HEK293 (cell line): ENCODE results near the gene SMURF2.
A peak's percentile ranks its signal among the peaks of the same experiment; 100 is the strongest.
"Not testable (repeated sequence)": the region's sequence is repeated elsewhere in the genome, so short reads cannot be mapped to it uniquely, and the experiment has no call there.

Experiments used
- CTCF ChIA-PET: fragments of 350-600 bp; formaldehyde crosslinking; extraction: SDS; loops from one replicate; lab custom pipeline; 2021; ENCODE audit warnings: antibody characterized with exemption; lab: Yijun Ruan, JAX
- POLR2A ChIA-PET: fragments of 300-600 bp; formaldehyde crosslinking; extraction: SDS; loops from one replicate; lab custom pipeline; 2020; ENCODE audit warnings: antibody characterized with exemption, inconsistent platforms; lab: Yijun Ruan, JAX
- H3K27ac ChIP-seq: fragments of 200-500 bp; sonication (Bioruptor generic); 2 replicates; pipeline ENCODE4 v1.5.1; 2014; ENCODE audit warnings: low read depth, low read length, control low read depth, inconsistent platforms; ENCODE audit errors: extremely low read depth
- H3K36me3 ChIP-seq, 2 experiments: fragments of 200-500 bp in 1 of 2; sonication (Bioruptor generic) in 1 of 2; 1 replicate in 1 of 2; 2 replicates in 1 of 2; pipeline ENCODE4 v1.5.1; 2014 to 2017; ENCODE audit warnings: inconsistent platforms in 2 of 2, low read length in 2 of 2; ENCODE audit not compliant: control insufficient read depth in 2 of 2, insufficient read depth in 1 of 2
- H3K4me1 ChIP-seq: fragments of 200-500 bp; sonication (Bioruptor generic); 2 replicates; pipeline ENCODE4 v1.5.1; 2014; ENCODE audit warnings: mild to moderate bottlenecking, low read length, inconsistent platforms; ENCODE audit not compliant: control insufficient read depth, insufficient read depth
- H3K4me3 ChIP-seq: 2 replicates; pipeline ENCODE4 v1.5.1; 2011; ENCODE audit warnings: low read depth, mild to moderate bottlenecking, control low read depth, low read length, moderate library complexity
- H3K9me3 ChIP-seq: fragments of 200-500 bp; sonication (Bioruptor generic); 2 replicates; pipeline ENCODE4 v1.5.1; 2014; ENCODE audit warnings: low read depth, low read length, inconsistent platforms; ENCODE audit not compliant: control insufficient read depth, insufficient read depth
- GLIS1 ChIP-seq: fragments of 450-650 bp; formaldehyde crosslinking; IDR thresholded peaks from 2 replicates; pipeline ENCODE4 v1.5.1; 2016; ENCODE audit warnings: missing biosample characterization, missing genetic modification characterization
- HOXC10 ChIP-seq: sonication (generic); formaldehyde crosslinking; IDR thresholded peaks from 2 replicates; pipeline ENCODE4 v1.8.1; 2023; ENCODE audit warnings: mild to moderate bottlenecking, missing genetic modification reagents
- SP3 ChIP-seq: fragments of 450-650 bp; formaldehyde crosslinking; IDR thresholded peaks from 2 replicates; pipeline ENCODE4 v1.5.1; 2016; ENCODE audit warnings: missing biosample characterization, missing genetic modification characterization
- SP7 ChIP-seq: fragments of 450-650 bp; formaldehyde crosslinking; IDR thresholded peaks from 2 replicates; pipeline ENCODE4 v1.5.1; 2016; ENCODE audit warnings: missing biosample characterization, missing genetic modification characterization
- ZBTB17 ChIP-seq: fragments of 450-650 bp; formaldehyde crosslinking; IDR thresholded peaks from 2 replicates; pipeline ENCODE4 v1.5.1; 2016; ENCODE audit warnings: missing biosample characterization, missing genetic modification characterization
- ZBTB7A ChIP-seq: fragments of 450-650 bp; formaldehyde crosslinking; IDR thresholded peaks from 2 replicates; pipeline ENCODE4 v1.5.1; 2016; ENCODE audit warnings: low read depth, missing biosample characterization, missing genetic modification characterization
- ZFP37 ChIP-seq: fragments of 450-650 bp; formaldehyde crosslinking; IDR thresholded peaks from 2 replicates; pipeline ENCODE4 v1.5.1; 2016; ENCODE audit warnings: missing biosample characterization, missing genetic modification characterization
- ZIC2 ChIP-seq: fragments of 450-650 bp; formaldehyde crosslinking; IDR thresholded peaks from 2 replicates; pipeline ENCODE4 v1.5.1; 2016; ENCODE audit warnings: missing biosample characterization, missing genetic modification characterization
- ZNF10 ChIP-seq: fragments of 450-650 bp; formaldehyde crosslinking; IDR thresholded peaks from 2 replicates; pipeline ENCODE4 v1.5.1; 2017; ENCODE audit warnings: missing biosample characterization, missing genetic modification characterization
- ZNF133 ChIP-seq: fragments of 450-650 bp; formaldehyde crosslinking; IDR thresholded peaks from 2 replicates; pipeline ENCODE4 v1.5.1; 2016; ENCODE audit warnings: missing biosample characterization, missing genetic modification characterization
- ZNF184 ChIP-seq: fragments of 450-650 bp; IDR thresholded peaks from 2 replicates; pipeline ENCODE4 v1.5.1; 2018; ENCODE audit warnings: missing biosample characterization, mild to moderate bottlenecking, missing genetic modification characterization
- ZNF2 ChIP-seq: fragments of 450-650 bp; formaldehyde crosslinking; IDR thresholded peaks from 2 replicates; pipeline ENCODE4 v1.5.1; 2016; ENCODE audit warnings: missing biosample characterization, missing genetic modification characterization
- ZNF202 ChIP-seq: fragments of 450-650 bp; formaldehyde crosslinking; IDR thresholded peaks from 2 replicates; pipeline ENCODE4 v1.5.1; 2016; ENCODE audit warnings: missing biosample characterization, missing genetic modification characterization, borderline replicate concordance
- ZNF221 ChIP-seq: fragments of 450-650 bp; formaldehyde crosslinking; IDR thresholded peaks from 2 replicates; pipeline ENCODE4 v1.5.1; 2017; ENCODE audit warnings: missing biosample characterization, missing genetic modification characterization, borderline replicate concordance
- ZNF23 ChIP-seq: fragments of 450-650 bp; formaldehyde crosslinking; IDR thresholded peaks from 2 replicates; pipeline ENCODE4 v1.5.1; 2016; ENCODE audit warnings: missing biosample characterization, missing genetic modification characterization, borderline replicate concordance
- ZNF274 ChIP-seq, 2 experiments: fragments of 200-500 bp in 1 of 2; fragments of 450-650 bp in 1 of 2; sonication (Bioruptor generic) in 1 of 2; formaldehyde crosslinking in 1 of 2; IDR thresholded peaks; 2 replicates each; pipeline versions ENCODE4 v1.5.1 to v1.6.1; 2014 to 2016; ENCODE audit warnings: borderline replicate concordance in 1 of 2, inconsistent platforms in 1 of 2, low read length in 1 of 2, missing biosample characterization in 1 of 2, missing genetic modification characterization in 1 of 2
- ZNF514 ChIP-seq: fragments of 450-650 bp; formaldehyde crosslinking; IDR thresholded peaks from 2 replicates; pipeline ENCODE4 v1.5.1; 2016; ENCODE audit warnings: missing biosample characterization, missing genetic modification characterization
- ZNF561 ChIP-seq: fragments of 450-650 bp; IDR thresholded peaks from 2 replicates; pipeline ENCODE4 v1.5.1; 2018; ENCODE audit warnings: missing biosample characterization, missing genetic modification characterization, borderline replicate concordance
- ZNF621 ChIP-seq: fragments of 450-650 bp; formaldehyde crosslinking; IDR thresholded peaks from 2 replicates; pipeline ENCODE4 v1.5.1; 2017; ENCODE audit warnings: missing biosample characterization, missing genetic modification characterization
- ZNF707 ChIP-seq: fragments of 450-650 bp; formaldehyde crosslinking; IDR thresholded peaks from 2 replicates; pipeline ENCODE4 v1.5.1; 2016; ENCODE audit warnings: missing biosample characterization, missing genetic modification characterization
- ZNF768 ChIP-seq: fragments of 450-650 bp; formaldehyde crosslinking; IDR thresholded peaks from 2 replicates; pipeline ENCODE4 v1.5.1; 2018; ENCODE audit warnings: missing biosample characterization, mild to moderate bottlenecking, missing genetic modification characterization
- ZXDB ChIP-seq: fragments of 450-650 bp; formaldehyde crosslinking; IDR thresholded peaks from 2 replicates; pipeline ENCODE4 v1.5.1; 2016; ENCODE audit warnings: missing biosample characterization, missing genetic modification characterization
- TF ChIP-seq, protein P1 (sequence below): fragments of 450-650 bp; formaldehyde crosslinking; IDR thresholded peaks from 2 replicates; pipeline ENCODE4 v1.5.1; 2016; ENCODE audit warnings: missing biosample characterization, missing genetic modification characterization
- TF ChIP-seq, protein P2 (sequence below): fragments of 450-650 bp; formaldehyde crosslinking; IDR thresholded peaks from 2 replicates; pipeline ENCODE4 v1.5.1; 2016; ENCODE audit warnings: missing biosample characterization, missing genetic modification characterization
- TF ChIP-seq, protein P3 (sequence below): IDR thresholded peaks from 2 replicates; pipeline ENCODE4 v1.6.1; 2011; ENCODE audit warnings: mild to moderate bottlenecking, low read depth, low read length, borderline replicate concordance
- TF ChIP-seq, protein P4 (sequence below): fragments of 450-650 bp; formaldehyde crosslinking; IDR thresholded peaks from 2 replicates; pipeline ENCODE4 v1.5.1; 2016; ENCODE audit warnings: missing biosample characterization, missing genetic modification characterization
- TF ChIP-seq, protein P5 (sequence below): fragments of 450-650 bp; formaldehyde crosslinking; IDR thresholded peaks from 2 replicates; pipeline ENCODE4 v1.5.1; 2017; ENCODE audit warnings: missing biosample characterization, missing genetic modification characterization

Gene SMURF2

DNA sequence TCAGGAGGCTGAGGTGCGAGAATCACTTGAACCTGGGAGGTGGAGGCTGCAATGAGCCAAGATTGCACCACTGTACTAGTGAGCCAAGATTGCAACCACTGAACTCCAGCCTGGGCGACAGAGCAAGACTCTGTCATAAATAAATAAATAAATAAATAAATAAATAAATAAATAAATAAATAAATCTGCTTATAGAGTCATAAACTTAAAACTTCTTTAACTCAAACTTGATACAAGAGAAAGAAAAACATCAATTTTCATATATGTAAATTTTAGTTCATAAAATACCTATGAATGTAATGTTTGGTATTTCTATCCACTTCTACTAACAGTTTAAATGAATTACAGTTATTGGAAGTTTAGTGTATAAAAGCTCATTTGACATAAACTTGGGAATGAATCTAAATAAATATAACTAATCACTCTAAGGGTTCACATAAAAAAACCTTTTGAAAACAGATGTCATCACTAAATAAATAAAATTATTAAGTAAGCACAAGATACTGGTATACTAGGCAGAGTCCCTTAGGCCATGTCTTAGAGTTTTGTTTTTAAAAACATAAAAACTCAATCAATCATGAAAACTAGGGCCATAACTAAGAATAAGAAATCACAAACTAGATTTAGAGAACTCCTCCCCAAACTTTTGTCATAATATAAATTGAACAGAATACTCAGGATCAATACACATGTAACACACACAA lies 54.1 kb downstream of the SMURF2 start (continued):
- TF ChIP-seq, protein P1, sequence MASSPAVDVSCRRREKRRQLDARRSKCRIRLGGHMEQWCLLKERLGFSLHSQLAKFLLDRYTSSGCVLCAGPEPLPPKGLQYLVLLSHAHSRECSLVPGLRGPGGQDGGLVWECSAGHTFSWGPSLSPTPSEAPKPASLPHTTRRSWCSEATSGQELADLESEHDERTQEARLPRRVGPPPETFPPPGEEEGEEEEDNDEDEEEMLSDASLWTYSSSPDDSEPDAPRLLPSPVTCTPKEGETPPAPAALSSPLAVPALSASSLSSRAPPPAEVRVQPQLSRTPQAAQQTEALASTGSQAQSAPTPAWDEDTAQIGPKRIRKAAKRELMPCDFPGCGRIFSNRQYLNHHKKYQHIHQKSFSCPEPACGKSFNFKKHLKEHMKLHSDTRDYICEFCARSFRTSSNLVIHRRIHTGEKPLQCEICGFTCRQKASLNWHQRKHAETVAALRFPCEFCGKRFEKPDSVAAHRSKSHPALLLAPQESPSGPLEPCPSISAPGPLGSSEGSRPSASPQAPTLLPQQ (tag by site-specific recombination), result no peak
- TF ChIP-seq ZIC2 (tag by site-specific recombination), result no peak
- TF ChIP-seq SP3 (tag by site-specific recombination), result peak; percentile 28; the same call in 1 of the 2 replicates
- no peak for TF ChIP-seq ZNF23 (tag by site-specific recombination)
- TF ChIP-seq ZFP37, result peak; percentile 93
- TF ChIP-seq, protein P2, sequence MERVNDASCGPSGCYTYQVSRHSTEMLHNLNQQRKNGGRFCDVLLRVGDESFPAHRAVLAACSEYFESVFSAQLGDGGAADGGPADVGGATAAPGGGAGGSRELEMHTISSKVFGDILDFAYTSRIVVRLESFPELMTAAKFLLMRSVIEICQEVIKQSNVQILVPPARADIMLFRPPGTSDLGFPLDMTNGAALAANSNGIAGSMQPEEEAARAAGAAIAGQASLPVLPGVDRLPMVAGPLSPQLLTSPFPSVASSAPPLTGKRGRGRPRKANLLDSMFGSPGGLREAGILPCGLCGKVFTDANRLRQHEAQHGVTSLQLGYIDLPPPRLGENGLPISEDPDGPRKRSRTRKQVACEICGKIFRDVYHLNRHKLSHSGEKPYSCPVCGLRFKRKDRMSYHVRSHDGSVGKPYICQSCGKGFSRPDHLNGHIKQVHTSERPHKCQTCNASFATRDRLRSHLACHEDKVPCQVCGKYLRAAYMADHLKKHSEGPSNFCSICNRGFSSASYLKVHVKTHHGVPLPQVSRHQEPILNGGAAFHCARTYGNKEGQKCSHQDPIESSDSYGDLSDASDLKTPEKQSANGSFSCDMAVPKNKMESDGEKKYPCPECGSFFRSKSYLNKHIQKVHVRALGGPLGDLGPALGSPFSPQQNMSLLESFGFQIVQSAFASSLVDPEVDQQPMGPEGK (tag by site-specific recombination), result no peak
- TF ChIP-seq ZNF10 (tag by site-specific recombination), result no peak
- TF ChIP-seq ZNF768 (tag by site-specific recombination), result no peak
- TF ChIP-seq HOXC10 (CRISPR knock-in tag), result no peak

DNA sequence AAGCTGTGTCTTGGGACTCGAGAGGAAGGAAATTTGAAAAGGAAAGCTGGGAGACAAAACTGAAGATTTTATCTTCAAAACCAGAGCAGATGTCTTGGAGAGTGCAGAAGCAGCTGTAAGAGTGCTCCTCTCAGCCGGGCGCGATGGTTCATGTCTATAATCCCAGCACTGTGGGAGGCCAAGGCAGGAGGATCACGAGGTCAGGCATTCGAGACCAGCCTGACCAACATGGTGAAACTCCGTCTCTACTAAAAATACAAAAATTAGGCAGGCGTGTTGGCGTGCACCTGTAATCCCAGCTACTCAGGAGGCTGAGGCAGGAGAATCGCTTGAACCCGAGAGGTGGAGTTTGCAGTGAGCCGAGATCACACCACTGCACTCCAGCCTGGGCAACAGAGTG lies 57.6 kb downstream of the SMURF2 start:
- H3K4me1 ChIP-seq, POLR2A ChIA-PET, H3K27ac ChIP-seq, CTCF ChIA-PET, H3K4me3 ChIP-seq, H3K9me3 ChIP-seq, H3K36me3 ChIP-seq: not testable (repeated sequence)
- TF ChIP-seq GLIS1 (tag by site-specific recombination), result peak; percentile 23; the same call in 1 of the 2 replicates
- peak; percentile 59; the same call in 1 of the 2 replicates for TF ChIP-seq ZBTB17 (tag by site-specific recombination)

DNA sequence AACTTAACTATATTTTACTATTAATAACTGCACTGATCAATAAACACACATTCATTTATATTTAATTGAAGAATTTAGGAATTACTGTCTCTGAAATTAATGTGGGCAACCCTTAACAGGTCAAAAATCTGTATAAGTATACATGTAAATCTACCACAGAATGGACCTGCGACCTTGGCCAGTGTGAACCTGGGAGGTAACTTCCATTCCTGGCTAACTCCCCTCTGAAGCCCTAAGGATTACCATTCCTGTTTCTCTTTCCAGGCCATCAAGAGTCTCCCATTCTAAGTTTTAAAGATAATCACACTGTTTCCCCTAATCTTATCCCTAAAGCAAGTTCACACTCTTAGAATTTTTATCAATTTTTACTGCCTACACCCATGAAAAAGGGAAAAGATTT lies 58.1 kb downstream of the SMURF2 start:
- no peak overlapping the region for H3K4me3 ChIP-seq
- H3K27ac ChIP-seq, result no peak overlapping the region
- no peaks in the 10 kb centered on the region for H3K36me3 ChIP-seq
- H3K4me1 ChIP-seq, result 0 out of 2 replicates have a peak, but pooled peaks cover 2% of the 10 kb centered on the region
- no peaks in the 10 kb centered on the region for H3K9me3 ChIP-seq
- POLR2A ChIA-PET, result no interaction called here
- CTCF ChIA-PET, result interaction anchor here (0.6 kb wide), 2 partner anchors 11 to 14 kb away, joined by 4 read pairs; no protein-coding TSS in a partner anchor
- TF ChIP-seq ZNF621 (tag by site-specific recombination), result no peak
- no peak for TF ChIP-seq ZXDB (tag by site-specific recombination)
- TF ChIP-seq, protein P3, sequence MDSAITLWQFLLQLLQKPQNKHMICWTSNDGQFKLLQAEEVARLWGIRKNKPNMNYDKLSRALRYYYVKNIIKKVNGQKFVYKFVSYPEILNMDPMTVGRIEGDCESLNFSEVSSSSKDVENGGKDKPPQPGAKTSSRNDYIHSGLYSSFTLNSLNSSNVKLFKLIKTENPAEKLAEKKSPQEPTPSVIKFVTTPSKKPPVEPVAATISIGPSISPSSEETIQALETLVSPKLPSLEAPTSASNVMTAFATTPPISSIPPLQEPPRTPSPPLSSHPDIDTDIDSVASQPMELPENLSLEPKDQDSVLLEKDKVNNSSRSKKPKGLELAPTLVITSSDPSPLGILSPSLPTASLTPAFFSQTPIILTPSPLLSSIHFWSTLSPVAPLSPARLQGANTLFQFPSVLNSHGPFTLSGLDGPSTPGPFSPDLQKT, result no peak
- no peak for TF ChIP-seq ZNF561 (tag by site-specific recombination)
- no peak for TF ChIP-seq ZNF221
- TF ChIP-seq ZNF514, result no peak
- no peak for TF ChIP-seq ZNF707 (tag by site-specific recombination)
- TF ChIP-seq, protein P4, sequence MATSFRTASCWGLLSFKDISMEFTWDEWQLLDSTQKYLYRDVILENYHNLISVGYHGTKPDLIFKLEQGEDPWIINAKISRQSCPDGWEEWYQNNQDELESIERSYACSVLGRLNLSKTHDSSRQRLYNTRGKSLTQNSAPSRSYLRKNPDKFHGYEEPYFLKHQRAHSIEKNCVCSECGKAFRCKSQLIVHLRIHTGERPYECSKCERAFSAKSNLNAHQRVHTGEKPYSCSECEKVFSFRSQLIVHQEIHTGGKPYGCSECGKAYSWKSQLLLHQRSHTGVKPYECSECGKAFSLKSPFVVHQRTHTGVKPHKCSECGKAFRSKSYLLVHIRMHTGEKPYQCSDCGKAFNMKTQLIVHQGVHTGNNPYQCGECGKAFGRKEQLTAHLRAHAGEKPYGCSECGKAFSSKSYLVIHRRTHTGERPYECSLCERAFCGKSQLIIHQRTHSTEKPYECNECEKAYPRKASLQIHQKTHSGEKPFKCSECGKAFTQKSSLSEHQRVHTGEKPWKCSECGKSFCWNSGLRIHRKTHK (tag by site-specific recombination), result no peak
- no peak for TF ChIP-seq ZNF274 (IDR thresholded peaks at IDR 0.05; ENCODE audit: low read length)
- TF ChIP-seq ZNF274 (tag by site-specific recombination; IDR thresholded peaks at IDR 0.05; ENCODE audit: borderline replicate concordance), result no peak
- TF ChIP-seq ZNF133 (tag by site-specific recombination), result no peak
- TF ChIP-seq, protein P5, sequence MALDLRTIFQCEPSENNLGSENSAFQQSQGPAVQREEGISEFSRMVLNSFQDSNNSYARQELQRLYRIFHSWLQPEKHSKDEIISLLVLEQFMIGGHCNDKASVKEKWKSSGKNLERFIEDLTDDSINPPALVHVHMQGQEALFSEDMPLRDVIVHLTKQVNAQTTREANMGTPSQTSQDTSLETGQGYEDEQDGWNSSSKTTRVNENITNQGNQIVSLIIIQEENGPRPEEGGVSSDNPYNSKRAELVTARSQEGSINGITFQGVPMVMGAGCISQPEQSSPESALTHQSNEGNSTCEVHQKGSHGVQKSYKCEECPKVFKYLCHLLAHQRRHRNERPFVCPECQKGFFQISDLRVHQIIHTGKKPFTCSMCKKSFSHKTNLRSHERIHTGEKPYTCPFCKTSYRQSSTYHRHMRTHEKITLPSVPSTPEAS (tag by site-specific recombination), result no peak
- no peak for TF ChIP-seq SP7
- TF ChIP-seq ZBTB7A (tag by site-specific recombination), result no peak
- no peak for TF ChIP-seq ZNF2 (tag by site-specific recombination)
- no peak for TF ChIP-seq ZNF184 (tag by site-specific recombination)
- no peak for TF ChIP-seq ZNF202 (tag by site-specific recombination)
